Choroid plexus epithelial cell (primary cell): ENCODE data around the gene LRRC10B.
"Not testable (repeated sequence)": the region's sequence is repeated elsewhere in the genome, so short reads cannot be mapped to it uniquely, and the experiment has no call there.

ENCODE experiments used
- DNase-seq: peaks from one replicate; pipeline ENCODE4 v3.0.0-alpha.2; 2010; ENCODE audit warnings: low read depth
- H3K4me3 ChIP-seq: 2 replicates; pipeline ENCODE4 v1.5.1; 2011; ENCODE audit warnings: low read depth, mild to moderate bottlenecking, control low read depth, low read length, moderate library complexity
- TF ChIP-seq, protein P1 (sequence below): conservative IDR thresholded peaks from 2 replicates; pipeline ENCODE4 v1.5.1; 2011; ENCODE audit warnings: low read depth, mild to moderate bottlenecking, control low read depth, inconsistent platforms, low read length, moderate library complexity

Gene LRRC10B

DNA sequence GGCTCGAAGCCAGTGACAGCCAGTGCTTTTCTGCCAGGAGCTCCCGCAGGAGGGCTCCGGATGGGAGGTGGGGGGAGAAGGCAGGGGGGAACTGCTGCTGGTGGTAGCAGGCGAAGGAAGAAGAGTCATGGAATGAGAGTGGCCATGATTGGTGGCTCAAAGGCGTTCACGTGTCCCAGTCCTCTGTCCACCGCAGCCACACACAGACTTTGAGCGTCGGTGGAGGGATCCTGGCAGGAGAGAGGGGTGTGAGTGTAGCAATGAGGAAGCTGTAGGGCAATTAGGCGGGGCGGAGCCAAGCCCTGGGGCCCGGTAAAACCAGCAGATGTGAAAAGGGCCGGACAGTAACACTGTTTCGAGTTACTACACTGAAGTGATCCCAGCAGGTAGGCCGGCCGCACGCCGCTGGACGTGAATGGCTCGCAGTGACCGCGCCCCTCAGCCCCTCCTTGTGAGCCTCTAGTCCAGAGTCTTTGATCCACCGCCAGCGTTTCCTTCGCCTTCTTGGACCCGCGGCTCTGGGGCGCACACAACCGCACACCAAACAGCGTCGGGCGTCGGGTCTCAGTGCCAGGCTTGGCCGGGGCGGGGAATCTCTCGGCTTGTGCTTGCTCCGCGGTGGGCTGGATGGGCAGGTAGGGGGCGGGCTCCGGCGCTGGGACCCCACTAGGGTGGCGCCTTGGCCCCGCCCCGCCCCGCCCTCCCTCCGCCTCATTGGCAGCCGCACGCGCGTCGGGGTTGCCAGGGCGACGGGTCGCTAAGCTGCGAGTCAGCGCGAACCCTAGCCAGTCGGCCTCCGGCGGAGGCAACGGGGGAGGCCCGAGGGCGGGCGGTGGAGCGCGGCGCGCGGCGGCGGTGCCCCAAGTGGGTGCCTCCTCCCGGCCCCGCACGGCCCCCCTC lies at the start of gene LRRC10B:
Gene LRRC10B, plus strand, starts transcription at position 788 of the 900 bp plus-strand sequence. CDS start 250 bp downstream, outside the sequence.
- DNase-seq, result no peak
- TF ChIP-seq, protein P1, sequence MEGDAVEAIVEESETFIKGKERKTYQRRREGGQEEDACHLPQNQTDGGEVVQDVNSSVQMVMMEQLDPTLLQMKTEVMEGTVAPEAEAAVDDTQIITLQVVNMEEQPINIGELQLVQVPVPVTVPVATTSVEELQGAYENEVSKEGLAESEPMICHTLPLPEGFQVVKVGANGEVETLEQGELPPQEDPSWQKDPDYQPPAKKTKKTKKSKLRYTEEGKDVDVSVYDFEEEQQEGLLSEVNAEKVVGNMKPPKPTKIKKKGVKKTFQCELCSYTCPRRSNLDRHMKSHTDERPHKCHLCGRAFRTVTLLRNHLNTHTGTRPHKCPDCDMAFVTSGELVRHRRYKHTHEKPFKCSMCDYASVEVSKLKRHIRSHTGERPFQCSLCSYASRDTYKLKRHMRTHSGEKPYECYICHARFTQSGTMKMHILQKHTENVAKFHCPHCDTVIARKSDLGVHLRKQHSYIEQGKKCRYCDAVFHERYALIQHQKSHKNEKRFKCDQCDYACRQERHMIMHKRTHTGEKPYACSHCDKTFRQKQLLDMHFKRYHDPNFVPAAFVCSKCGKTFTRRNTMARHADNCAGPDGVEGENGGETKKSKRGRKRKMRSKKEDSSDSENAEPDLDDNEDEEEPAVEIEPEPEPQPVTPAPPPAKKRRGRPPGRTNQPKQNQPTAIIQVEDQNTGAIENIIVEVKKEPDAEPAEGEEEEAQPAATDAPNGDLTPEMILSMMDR, result no peak
- no peak within 1 kb of the TSS for H3K4me3 ChIP-seq

DNA sequence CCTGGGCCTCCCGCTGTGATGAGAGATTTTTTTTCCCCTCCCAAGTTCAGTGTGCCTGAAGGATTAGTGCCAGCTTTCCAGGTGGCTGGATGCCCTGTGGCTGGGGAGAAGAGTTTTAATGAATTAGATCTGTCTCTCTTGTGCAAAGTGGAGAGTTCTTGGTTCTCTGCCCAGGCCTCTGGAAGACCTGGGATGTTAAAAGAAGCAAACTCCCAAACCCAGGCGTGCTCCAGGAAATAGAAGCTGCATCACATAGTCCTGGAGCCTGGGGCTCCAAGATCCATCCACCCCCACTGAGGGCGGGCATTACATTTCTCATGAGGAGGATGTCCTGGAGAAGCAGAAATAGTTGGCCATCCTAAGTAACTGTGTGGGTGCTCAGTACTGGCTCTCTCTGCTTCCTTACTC lies 48.1 kb upstream of the LRRC10B start:
- TF ChIP-seq, protein P1, result no peak
- no peak for DNase-seq
- H3K4me3 ChIP-seq, result no peak overlapping the region

DNA sequence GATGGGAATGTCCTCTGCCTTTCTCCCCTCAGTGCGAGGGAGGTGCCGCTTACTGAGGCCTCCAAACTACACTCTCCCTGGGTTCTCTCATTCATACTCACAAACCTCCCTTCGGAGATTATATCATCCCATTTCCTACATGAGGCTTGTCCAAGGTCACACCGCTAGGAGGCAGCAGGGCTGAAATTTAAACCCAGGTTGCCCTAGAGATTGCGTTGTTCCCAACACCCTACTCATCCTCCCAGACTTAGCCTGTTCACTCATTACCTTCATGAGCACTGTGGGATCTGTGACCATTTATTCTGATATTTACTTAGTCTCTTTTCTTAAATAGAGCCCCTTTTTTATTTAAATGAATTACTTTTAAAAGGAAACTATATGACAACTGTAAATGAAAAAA lies 47.6 kb upstream of the LRRC10B start:
- H3K4me3 ChIP-seq, result no peak overlapping the region
- no peak for DNase-seq
- TF ChIP-seq, protein P1, result peak; percentile 27

DNA sequence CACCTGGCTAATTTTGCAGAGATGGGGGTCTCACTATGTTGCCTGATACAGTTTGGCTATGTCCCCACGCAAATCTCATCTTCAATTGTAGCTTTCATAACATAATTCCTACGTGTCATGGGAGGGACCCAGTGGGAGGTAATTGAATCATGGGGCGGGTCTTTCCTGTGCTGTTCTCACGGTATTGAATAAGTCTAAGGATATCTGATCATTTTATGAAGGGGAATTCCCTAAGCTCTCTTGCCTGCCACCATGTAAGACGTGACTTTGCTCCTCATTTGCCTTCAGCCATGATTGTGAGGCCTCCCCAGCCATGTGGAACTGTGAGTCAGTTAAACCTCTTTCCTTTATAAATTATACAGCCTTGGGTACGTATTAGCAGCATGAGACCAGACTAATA lies 40.9 kb upstream of the LRRC10B start:
- not testable (repeated sequence) for H3K4me3 ChIP-seq, DNase-seq

- H3K4me3 ChIP-seq, result no peak overlapping the region
- DNase-seq, result no peak
- TF ChIP-seq, protein P1, result no peak
These were observed 40.5 kb upstream of the LRRC10B start for GRCh38 chr11:61468002-61468401.

GRCh38 chr11:61472282-61472681 lies 36.3 kb upstream of the LRRC10B start:
- no peak overlapping the region for H3K4me3 ChIP-seq
- no peak for DNase-seq
- TF ChIP-seq, protein P1, result no peak

- TF ChIP-seq, protein P1, result no peak
- H3K4me3 ChIP-seq, result no peak overlapping the region
- no peak for DNase-seq
These were observed 35.7 kb upstream of the LRRC10B start for GRCh38 chr11:61472868-61473267.
